Measurements from ENCODE around the gene TMEM126B. TPM values are rescaled to one million over a fixed set of nuclear protein-coding genes. Genes with fewer than 3 reads are reported as not detected.

Gene TMEM126B
- total and polyA plus RNA-seq, 2 of the 13 experiments (the other 11 are each of a cell fraction or from before 2014, with no cell fraction given): 33.6 to 54.8 TPM

DNA sequence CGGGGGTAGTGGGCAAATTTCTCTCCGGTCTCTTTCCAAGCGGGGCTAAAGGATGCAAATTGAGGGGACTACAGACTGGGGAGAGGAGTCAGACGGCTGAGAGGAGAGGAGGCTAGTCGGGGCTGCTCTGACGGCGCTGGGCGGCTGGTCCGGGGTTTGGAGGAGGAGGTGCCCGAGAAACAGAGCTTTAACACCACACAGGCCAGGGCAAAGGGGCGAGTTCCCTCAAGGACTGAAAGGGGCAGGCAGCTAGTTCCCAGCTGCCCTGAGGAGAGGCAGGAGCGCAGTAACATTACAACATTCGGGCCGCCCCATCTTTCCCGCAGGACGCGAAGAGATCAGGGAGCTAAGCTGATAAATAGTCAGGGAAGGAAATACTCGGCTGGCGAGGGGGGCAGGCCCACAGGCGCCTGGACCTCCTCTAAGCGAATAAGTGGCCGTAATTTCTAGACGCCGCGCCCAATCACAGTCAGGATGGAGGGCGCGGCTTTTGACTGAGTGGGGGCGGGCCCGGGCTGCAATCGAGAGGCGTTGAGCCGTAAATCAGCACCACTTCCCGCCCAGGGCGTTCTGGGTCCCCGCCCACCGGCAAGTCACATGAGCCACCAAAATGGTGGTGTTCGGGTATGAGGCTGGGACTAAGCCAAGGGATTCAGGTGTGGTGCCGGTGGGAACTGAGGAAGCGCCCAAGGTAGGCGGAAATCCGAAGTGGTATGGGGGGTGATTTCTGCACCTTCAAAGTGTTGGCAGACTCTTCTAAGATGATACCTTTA is at the start of gene TMEM126B (continued):
- TF ChIP-seq, protein P1, sequence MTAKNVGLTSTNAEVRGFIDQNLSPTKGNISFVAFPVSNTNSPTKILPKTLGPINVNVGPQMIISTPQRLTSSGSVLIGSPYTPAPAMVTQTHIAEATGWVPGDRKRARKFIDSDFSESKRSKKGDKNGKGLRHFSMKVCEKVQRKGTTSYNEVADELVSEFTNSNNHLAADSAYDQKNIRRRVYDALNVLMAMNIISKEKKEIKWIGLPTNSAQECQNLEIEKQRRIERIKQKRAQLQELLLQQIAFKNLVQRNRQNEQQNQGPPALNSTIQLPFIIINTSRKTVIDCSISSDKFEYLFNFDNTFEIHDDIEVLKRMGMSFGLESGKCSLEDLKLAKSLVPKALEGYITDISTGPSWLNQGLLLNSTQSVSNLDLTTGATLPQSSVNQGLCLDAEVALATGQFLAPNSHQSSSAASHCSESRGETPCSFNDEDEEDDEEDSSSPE (CRISPR knock-in tag; IDR thresholded peaks at IDR 0.05): peak; percentile 96
- TF ChIP-seq ZNF557 (CRISPR knock-in tag; IDR thresholded peaks at IDR 0.05) (no peak), SUZ12 (IDR thresholded peaks at IDR 0.05; ENCODE audit: low read depth, low read length) (0 out of 2 replicates have a peak, but pooled peaks have one; percentile 15), RXRB (CRISPR knock-in tag; IDR thresholded peaks at IDR 0.05; ENCODE audit: borderline replicate concordance) (peak; percentile 45), ZNF614 (CRISPR knock-in tag; IDR thresholded peaks at IDR 0.05; ENCODE audit: borderline replicate concordance) (no peak), ZBTB7B (CRISPR knock-in tag; IDR thresholded peaks at IDR 0.05) (no peak; the same call in 1 of the 2 replicates), ZNF775 (CRISPR knock-in tag; IDR thresholded peaks at IDR 0.05; ENCODE audit: borderline replicate concordance) (0 out of 2 replicates have a peak, but pooled peaks have one; percentile 34), HDAC1 (CRISPR knock-in tag; IDR thresholded peaks at IDR 0.05) (peak; percentile 89), ZBTB1 (CRISPR knock-in tag; IDR thresholded peaks at IDR 0.05; ENCODE audit: borderline replicate concordance) (no peak), MED1 (CRISPR knock-in tag; IDR thresholded peaks at IDR 0.05) (peak; percentile 47), ZNF776 (CRISPR knock-in tag; IDR thresholded peaks at IDR 0.05) (no peak), ZNF792 (CRISPR knock-in tag; IDR thresholded peaks at IDR 0.05) (peak; percentile 16), REPIN1 (CRISPR knock-in tag; IDR thresholded peaks at IDR 0.05; ENCODE audit: borderline replicate concordance, low read depth) (peak; percentile 83), ZNF20 (CRISPR knock-in tag; IDR thresholded peaks at IDR 0.05) (no peak)
- TF ChIP-seq, protein P2, sequence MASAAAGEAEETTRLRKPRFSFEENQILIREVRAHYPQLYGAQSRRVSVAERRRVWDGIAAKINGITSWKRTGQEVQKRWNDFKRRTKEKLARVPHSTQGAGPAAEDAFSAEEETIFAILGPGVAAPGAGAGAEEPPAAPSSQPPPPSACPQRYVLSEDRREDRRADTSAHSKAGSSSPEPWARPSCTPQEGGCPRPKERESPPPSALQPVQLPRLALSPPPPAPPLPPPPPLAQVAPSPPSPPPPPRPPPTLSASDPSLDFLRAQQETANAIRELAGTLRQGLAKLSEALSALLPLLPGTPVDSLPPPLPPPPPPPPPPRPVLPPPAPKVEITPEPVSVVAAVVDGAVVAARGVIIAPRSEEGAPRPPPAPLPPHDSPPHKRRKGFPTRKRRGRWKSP (CRISPR knock-in tag; IDR thresholded peaks at IDR 0.05): peak; percentile 88
- TF ChIP-seq, protein P3, sequence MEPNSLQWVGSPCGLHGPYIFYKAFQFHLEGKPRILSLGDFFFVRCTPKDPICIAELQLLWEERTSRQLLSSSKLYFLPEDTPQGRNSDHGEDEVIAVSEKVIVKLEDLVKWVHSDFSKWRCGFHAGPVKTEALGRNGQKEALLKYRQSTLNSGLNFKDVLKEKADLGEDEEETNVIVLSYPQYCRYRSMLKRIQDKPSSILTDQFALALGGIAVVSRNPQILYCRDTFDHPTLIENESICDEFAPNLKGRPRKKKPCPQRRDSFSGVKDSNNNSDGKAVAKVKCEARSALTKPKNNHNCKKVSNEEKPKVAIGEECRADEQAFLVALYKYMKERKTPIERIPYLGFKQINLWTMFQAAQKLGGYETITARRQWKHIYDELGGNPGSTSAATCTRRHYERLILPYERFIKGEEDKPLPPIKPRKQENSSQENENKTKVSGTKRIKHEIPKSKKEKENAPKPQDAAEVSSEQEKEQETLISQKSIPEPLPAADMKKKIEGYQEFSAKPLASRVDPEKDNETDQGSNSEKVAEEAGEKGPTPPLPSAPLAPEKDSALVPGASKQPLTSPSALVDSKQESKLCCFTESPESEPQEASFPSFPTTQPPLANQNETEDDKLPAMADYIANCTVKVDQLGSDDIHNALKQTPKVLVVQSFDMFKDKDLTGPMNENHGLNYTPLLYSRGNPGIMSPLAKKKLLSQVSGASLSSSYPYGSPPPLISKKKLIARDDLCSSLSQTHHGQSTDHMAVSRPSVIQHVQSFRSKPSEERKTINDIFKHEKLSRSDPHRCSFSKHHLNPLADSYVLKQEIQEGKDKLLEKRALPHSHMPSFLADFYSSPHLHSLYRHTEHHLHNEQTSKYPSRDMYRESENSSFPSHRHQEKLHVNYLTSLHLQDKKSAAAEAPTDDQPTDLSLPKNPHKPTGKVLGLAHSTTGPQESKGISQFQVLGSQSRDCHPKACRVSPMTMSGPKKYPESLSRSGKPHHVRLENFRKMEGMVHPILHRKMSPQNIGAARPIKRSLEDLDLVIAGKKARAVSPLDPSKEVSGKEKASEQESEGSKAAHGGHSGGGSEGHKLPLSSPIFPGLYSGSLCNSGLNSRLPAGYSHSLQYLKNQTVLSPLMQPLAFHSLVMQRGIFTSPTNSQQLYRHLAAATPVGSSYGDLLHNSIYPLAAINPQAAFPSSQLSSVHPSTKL (CRISPR knock-in tag; IDR thresholded peaks at IDR 0.05): peak; percentile 62
- TF ChIP-seq, protein P4, sequence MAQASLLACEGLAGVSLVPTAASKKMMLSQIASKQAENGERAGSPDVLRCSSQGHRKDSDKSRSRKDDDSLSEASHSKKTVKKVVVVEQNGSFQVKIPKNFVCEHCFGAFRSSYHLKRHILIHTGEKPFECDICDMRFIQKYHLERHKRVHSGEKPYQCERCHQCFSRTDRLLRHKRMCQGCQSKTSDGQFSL (CRISPR knock-in tag; IDR thresholded peaks at IDR 0.05): no peak
